Stimulated activated CD4-positive, alpha-beta T cell treated with anti-CD3 and anti-CD28 coated beads, TNF-alpha, amount 100 ng/mL, for 1 hour (primary cell): ENCODE data around the gene PIF1.
"Not testable (repeated sequence)": the region's sequence is repeated elsewhere in the genome, so short reads cannot be mapped to it uniquely, and the experiment has no call there.

Source experiments
- DNase-seq, 3 donors: peaks; one replicate each; pipeline ENCODE4 v3.0.0-alpha.2; 2020; ENCODE audit warnings: low read depth in 3 of 3, low spot score in 1 of 3

PIF1 gene

DNA sequence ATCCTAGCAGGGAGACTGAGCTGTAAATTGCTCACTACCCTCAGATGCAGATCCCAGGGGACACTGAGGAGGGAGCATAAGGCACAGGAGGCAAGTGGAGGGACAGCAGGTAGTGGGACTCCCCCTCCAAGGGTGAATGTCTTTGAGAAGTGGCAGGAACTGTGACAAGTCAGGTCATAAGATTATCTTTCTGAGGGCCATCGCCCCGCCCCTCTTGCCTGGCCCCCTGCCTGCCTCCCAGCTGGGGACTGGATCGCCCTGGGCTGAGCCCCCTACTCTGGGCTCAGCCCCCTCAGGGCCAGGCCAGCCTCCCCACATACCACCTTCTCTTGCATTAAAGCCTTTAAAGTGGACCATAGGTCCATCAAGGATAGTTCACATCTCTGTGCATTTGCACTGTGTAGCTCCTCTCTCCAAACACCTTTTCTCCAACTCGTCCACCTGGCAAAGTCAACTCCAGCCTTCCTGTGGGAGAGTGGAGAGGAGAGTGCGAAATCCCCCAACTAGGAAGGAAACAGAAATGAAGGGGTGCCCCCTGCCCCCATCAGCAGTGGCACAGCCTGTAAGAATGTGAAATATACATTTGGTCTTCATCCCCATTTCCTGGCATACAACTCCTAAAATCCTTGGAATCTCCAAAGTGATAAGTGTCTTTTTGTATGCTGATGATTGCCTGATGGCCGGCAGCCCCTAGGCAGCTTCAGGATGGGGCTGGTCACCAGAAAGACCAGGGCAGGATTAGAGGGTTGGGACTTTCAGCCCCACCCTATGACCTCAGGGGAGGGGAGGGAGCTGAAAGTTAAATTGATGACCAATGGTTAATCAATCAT is 14.7 kb downstream of the PIF1 start:
- DNase-seq = no peak

- DNase-seq = peak in 2 of 3 donors; percentile 18 to 51
Measured at GRCh38 chr15:64809649-64810496, 15.6 kb downstream of the PIF1 start.

- DNase-seq = no peak
Measured at GRCh38 chr15:64808785-64809453, 16.5 kb downstream of the PIF1 start.

DNA sequence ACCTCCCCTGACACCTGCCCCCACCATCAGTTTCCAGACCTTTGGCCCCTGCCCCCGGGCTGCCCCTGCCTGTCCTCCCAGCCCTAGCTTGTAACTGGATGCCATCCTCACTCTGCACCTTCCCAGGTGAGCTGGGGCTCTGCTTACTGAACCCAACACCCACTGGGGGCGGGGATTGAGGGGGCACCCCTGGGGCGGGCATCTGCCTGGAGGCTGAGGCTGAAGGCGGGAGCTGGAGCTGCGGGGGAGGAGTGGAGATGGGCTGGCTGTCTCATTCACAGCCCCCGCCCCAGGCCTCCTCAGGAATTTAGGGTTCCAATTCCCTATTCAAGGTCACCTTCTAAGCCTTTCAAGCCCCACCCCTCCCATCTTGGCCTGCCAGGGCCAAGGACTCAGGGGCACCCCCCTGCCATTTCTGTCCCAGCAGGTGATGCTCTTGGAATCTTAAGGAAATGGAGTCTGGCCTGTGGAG is 17.7 kb downstream of the PIF1 start:
- DNase-seq = no peak

- DNase-seq = no peak
Measured at GRCh38 chr15:64807051-64807749, 18.2 kb downstream of the PIF1 start.

DNA sequence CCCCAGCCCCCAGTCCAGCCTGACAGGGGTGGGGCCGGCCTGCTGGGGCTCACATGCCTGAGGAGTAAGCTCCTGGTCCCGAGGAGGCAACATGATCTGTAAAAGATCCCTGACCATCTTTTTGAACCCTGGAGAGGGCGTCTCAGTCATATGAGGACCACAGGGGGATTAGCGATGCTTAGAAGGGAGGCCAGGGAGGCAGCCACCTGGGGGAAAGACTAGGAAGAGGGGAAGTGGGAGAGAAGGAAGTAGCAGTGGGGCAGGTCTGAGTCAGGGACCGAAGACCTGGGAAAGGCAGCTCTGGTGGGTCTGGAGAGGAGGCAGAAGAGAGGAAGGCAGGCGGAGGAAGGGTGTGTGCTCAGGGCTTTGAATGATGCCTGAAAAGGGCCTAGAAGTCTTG is 18.9 kb downstream of the PIF1 start:
- DNase-seq = no peak

GRCh38 chr15:64804619-64805018 is 20.8 kb downstream of the PIF1 start:
- no peak for DNase-seq

DNA sequence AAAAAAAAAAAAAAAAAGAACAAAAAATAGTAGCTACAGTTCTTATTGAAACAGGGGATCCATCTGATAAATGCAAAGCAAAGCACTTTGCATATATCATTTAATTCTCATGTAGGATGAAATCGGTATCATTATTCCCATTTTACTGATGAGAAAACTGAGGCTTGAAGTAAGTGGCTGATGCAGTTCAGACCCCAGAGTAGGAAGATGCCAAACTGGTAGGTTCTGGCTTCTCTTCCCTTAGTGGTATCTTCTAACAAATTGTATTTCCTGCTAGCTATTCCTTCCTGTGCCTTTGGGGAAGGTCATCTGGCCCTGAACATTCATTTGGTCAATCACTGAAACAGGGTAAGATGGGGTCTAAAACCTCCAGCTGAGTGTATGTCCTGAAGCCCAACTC is 21.9 kb downstream of the PIF1 start:
- no peak for DNase-seq

- no peak for DNase-seq
Measured at GRCh38 chr15:64800476-64800875, 25.0 kb downstream of the PIF1 start.

- DNase-seq = not testable (repeated sequence)
Measured at GRCh38 chr15:64798905-64799304, 26.5 kb downstream of the PIF1 start.

DNA sequence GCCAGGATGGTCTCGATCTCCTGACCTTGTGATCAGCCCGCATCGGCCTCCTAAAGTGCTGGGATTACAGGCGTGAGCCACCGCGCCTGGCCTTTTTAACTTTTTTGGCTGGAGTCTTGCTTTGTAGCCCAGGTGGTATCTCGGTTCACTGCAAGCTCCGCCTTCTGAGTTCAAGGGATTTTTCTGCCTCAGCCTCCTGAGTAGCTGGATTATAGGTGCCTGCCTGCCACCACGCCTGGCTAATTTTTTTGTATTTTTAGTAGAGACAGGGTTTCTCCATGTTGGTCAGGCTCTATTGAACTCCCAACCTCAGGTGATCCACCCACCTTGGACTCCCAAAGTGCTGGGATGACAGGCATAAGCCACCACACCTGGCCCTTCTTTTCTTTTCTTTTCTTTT is 29.5 kb downstream of the PIF1 start:
- not testable (repeated sequence) for DNase-seq

DNA sequence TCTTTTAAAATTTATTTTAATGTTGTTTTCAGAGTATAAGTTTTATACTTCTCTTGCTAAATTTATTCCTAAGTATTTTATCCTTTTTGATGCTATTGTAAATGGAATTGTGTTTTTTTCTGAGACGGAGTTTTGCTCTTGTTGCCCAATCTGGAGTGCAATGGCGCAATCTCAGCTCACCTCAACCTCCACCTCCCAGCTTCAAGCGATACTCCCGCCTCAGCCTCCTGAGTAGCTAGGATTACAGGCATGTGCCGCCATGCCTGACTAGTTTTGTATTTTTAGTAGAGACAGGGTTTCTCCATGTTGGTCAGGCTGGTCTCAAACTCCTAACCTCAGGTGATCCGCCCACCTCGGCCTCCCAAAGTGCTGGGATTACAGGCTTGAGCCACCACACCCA is 30.1 kb downstream of the PIF1 start:
- DNase-seq = not testable (repeated sequence)

DNA sequence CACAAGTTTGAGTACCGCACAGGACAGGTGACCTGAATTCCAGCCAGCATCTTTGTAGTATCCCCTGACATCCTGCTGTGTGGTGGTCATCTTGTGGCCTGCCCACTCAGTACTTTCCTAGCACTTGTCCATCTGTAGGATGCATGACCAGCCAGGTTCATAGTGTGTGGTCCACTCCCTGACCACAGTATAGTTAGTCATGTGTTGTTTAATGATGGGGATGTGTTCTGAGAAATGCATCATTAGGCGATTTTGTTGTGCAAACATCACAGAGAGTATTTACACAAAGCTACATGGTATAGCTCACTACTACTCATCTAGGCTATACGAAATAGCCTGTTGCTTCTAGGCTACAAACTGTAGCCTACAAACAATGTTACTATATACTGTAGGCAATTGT is 33.2 kb downstream of the PIF1 start:
- DNase-seq = no peak

DNA sequence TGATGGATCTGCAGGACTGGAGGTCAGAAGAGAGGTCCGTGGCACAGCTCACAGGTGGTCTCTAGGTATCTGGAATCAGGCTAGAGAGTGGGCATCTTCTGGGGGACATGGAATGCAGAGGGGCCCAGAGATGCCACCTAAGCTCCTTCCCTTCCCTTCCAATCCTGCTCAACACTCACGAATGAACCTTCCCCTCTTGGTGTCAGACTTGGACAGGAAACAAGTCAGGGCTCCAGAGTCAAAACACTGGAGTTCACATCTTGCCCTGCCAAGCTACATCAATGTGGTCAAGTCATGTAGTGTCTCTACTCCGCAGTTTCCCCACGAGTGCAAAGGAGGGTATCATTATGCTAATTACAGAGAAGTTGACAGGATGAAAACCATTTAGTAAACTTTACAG is 34.0 kb downstream of the PIF1 start:
- DNase-seq = no peak

- DNase-seq = no peak
Measured at GRCh38 chr15:64783796-64784195, 41.7 kb downstream of the PIF1 start.

DNA sequence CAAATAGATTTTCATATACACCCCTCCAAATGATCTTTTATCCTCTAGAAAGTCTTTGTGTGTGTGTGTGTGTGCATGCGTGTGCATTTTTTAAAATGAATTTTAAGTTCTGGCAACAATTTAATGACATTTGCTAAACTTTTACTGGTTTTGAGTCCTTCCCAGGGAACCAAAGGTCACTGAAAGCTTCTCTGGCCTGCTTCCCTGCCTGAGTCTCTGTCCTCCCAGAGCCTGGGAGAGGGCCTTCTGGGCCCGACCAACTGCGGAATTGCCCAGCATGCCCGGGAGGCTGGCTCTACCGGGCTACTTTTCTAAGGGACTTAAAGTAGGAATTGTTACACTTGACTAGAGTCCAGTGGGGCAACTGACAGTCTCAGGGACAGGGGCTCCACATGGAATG is 42.7 kb downstream of the PIF1 start:
- DNase-seq = no peak

- no peak for DNase-seq
Measured at GRCh38 chr15:64781299-64781698, 44.1 kb downstream of the PIF1 start.

DNA sequence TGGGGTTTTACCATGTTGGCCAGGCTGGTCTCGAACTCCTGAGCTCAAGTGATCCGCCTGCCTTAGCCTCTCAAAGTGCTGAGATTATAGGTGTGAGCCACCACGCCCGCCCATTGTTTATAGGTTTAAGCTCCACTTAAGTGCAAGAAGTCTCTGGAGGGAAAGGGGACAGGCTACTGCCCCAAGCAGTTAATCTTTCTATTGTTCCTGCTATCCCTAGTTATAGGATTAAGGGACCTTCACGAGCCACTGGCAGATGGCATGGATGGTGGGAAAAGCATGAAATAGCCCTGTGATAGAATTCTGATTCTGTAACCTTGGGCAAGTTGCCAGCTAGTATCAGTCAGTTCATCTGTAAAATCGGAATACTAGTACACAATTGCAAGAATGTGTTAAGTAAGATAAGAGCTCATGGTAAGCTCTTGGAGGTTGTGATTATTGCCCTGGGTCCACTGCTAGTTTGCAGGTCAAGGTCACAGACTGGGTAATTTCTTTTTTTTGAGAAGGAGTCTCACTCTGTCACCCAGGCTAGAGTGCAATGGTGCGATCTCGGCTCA is 44.8 kb downstream of the PIF1 start:
- DNase-seq = no peak

GRCh38 chr15:64779630-64780029 is 45.8 kb downstream of the PIF1 start:
- DNase-seq = no peak

- no peak for DNase-seq
Measured at GRCh38 chr15:64779024-64779423, 46.4 kb downstream of the PIF1 start.

DNA sequence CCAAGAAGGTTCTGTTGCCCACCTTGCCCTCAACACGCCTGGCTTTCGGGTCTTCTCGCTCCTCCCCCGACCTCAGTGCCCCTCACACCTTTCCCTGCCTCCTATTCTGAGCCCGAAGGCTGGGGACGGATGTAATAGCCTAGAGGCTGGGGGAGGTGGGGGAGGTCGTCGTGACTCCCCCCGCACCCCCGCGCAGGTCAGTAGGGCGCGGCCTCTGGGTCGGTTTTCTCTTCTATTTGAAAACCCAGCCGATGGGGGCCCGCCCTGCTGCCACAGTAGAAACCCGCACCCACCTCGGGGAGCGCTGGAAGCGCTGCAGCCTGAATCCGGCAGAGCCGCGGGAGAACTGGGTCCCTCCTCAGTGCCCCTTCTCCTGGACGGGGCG is 49.1 kb downstream of the PIF1 start:
- no peak for DNase-seq
